ENCODE measurements around the gene CRIP1. TPM values are rescaled to one million over a fixed set of nuclear protein-coding genes. Genes with fewer than 3 reads are reported as not detected.

Gene CRIP1
- total RNA-seq, 1 donor from 2014 or later = 65.9 TPM

- Histone ChIP-seq H3K27ac (replicated peaks) (no peak overlapping the region), H3K4me1 (peaks cover 23% of the 10 kb centered on the region), H3K4me3 (no peak overlapping the region), H3K9me3 (replicated peaks) (no peaks in the 10 kb centered on the region), H3K36me3 (peaks cover 72% of the 10 kb centered on the region), H3K27me3 (ENCODE audit: low read depth) (no peaks in the 10 kb centered on the region)
- TF ChIP-seq CTCF (IDR thresholded peaks at IDR 0.05; ENCODE audit: borderline replicate concordance) = no peak
- DNase-seq = no peak
- intact Hi-C loops (cut with micrococcal nuclease) = no loop called here
Measured at GRCh38 chr14:105453847-105454246, 32.8 kb upstream of the CRIP1 start.

GRCh38 chr14:105455086-105455640 lies 31.5 kb upstream of the CRIP1 start:
- Histone ChIP-seq H3K4me1 (peaks cover 10% of the 10 kb centered on the region), H3K9me3 (replicated peaks) (no peaks in the 10 kb centered on the region), H3K4me3 (no peak overlapping the region), H3K27me3 (ENCODE audit: low read depth) (no peaks in the 10 kb centered on the region), H3K27ac (replicated peaks) (no peak overlapping the region), H3K36me3 (peaks cover 67% of the 10 kb centered on the region)
- DNase-seq = no peak
- no peak for TF ChIP-seq CTCF (IDR thresholded peaks at IDR 0.05; ENCODE audit: borderline replicate concordance)
- intact Hi-C loops (cut with micrococcal nuclease) = no loop called here

GRCh38 chr14:105455766-105456660 lies 30.7 kb upstream of the CRIP1 start:
- Histone ChIP-seq H3K27me3 (ENCODE audit: low read depth) (no peaks in the 10 kb centered on the region), H3K4me1 (peaks cover 8% of the 10 kb centered on the region), H3K4me3 (no peak overlapping the region), H3K36me3 (peaks cover 69% of the 10 kb centered on the region), H3K9me3 (replicated peaks) (no peaks in the 10 kb centered on the region), H3K27ac (replicated peaks) (no peak overlapping the region)
- no peak for TF ChIP-seq CTCF (IDR thresholded peaks at IDR 0.05; ENCODE audit: borderline replicate concordance)
- intact Hi-C loops (cut with micrococcal nuclease) = no loop called here
- DNase-seq = no peak

GRCh38 chr14:105456736-105457617 lies 29.7 kb upstream of the CRIP1 start:
- intact Hi-C loops (cut with micrococcal nuclease) = no loop called here
- Histone ChIP-seq H3K4me1 (peaks cover 8% of the 10 kb centered on the region), H3K27ac (replicated peaks) (no peak overlapping the region), H3K36me3 (peaks cover 70% of the 10 kb centered on the region), H3K4me3 (no peak overlapping the region), H3K27me3 (ENCODE audit: low read depth) (no peaks in the 10 kb centered on the region), H3K9me3 (replicated peaks) (no peaks in the 10 kb centered on the region)
- no peak for DNase-seq
- TF ChIP-seq CTCF (IDR thresholded peaks at IDR 0.05; ENCODE audit: borderline replicate concordance) = peak; percentile 20

GRCh38 chr14:105458010-105458409 lies 28.7 kb upstream of the CRIP1 start:
- TF ChIP-seq CTCF (IDR thresholded peaks at IDR 0.05; ENCODE audit: borderline replicate concordance) = no peak
- H3K4me1 ChIP-seq = peaks cover 11% of the 10 kb centered on the region
- DNase-seq = no peak
- H3K4me3 ChIP-seq = no peak overlapping the region
- intact Hi-C loops (cut with micrococcal nuclease) = no loop called here
- H3K9me3 ChIP-seq (replicated peaks) = no peaks in the 10 kb centered on the region
- H3K36me3 ChIP-seq = peaks cover 64% of the 10 kb centered on the region
- H3K27ac ChIP-seq (replicated peaks) = no peak overlapping the region
- no peaks in the 10 kb centered on the region for H3K27me3 ChIP-seq (ENCODE audit: low read depth)
